Parathyroid adenoma (tissue), 2 donors: ENCODE data around the gene ANKRD6.

Experiments
- H2AFZ ChIP-seq: fragments of 300-600 bp; sonication (generic); one replicate; pipeline ENCODE4 v1.7.0; 2017; ENCODE audit warnings: antibody characterized with exemption, mild to moderate bottlenecking
- H3K27ac ChIP-seq: fragments of 300-600 bp; sonication (generic); one replicate; pipeline ENCODE4 v1.7.0; 2017
- H3K27me3 ChIP-seq: fragments of 300-600 bp; sonication (generic); one replicate; pipeline ENCODE4 v1.7.0; 2017; ENCODE audit warnings: low read length; ENCODE audit not compliant: control insufficient read depth, insufficient read depth
- H3K36me3 ChIP-seq: fragments of 300-600 bp; sonication (generic); one replicate; pipeline ENCODE4 v1.7.0; 2017; ENCODE audit warnings: low read length; ENCODE audit not compliant: control insufficient read depth, insufficient read depth
- H3K4me1 ChIP-seq: fragments of 300-600 bp; sonication (generic); one replicate; pipeline ENCODE4 v1.7.0; 2017; ENCODE audit warnings: control low read depth
- H3K4me2 ChIP-seq: fragments of 300-600 bp; sonication (generic); one replicate; pipeline ENCODE4 v1.7.0; 2017; ENCODE audit warnings: low read length
- H3K4me3 ChIP-seq: fragments of 300-600 bp; sonication (generic); one replicate; pipeline ENCODE4 v1.7.0; 2017; ENCODE audit warnings: low read depth, low read length
- H3K79me2 ChIP-seq: fragments of 300-600 bp; sonication (generic); one replicate; pipeline ENCODE4 v1.7.0; 2017; ENCODE audit warnings: control low read depth
- H3K9ac ChIP-seq: fragments of 300-600 bp; sonication (generic); one replicate; pipeline ENCODE4 v1.7.0; 2017; ENCODE audit warnings: mild to moderate bottlenecking
- H3K9me3 ChIP-seq: fragments of 300-600 bp; sonication (generic); one replicate; pipeline ENCODE4 v1.7.0; 2017; ENCODE audit warnings: low read length; ENCODE audit not compliant: control insufficient read depth
- CTCF ChIP-seq: fragments of 300-600 bp; sonication (generic); IDR thresholded peaks from one replicate; pipeline ENCODE4 v1.7.0; 2017; ENCODE audit warnings: antibody characterized with exemption, mild to moderate bottlenecking
- donor health status: primary hyperparathyroidism.

The ANKRD6 gene

DNA sequence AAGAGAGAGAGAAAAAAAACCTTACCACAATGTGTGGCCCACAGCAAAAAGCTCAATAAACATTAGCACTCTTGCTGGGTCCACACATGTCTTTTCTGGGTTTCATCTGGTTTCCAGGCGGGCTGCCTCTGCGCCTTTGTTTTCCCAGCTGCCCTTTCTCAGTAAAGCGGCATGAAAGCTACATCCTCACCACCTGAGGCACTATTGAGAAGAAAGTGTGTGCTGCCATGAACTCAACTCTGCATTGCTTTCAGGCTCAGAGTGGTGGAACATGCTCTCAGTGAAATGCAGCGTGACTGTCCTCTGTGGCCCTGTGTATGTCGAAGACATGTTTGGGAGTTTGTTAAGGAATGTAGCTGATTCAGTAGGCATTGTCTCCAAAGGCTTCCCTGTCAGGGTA, 103.3 kb downstream of the ANKRD6 start:
- no peak for TF ChIP-seq CTCF
- no peak overlapping the region for H3K9ac ChIP-seq
- no peaks in the 10 kb centered on the region for H3K27me3 ChIP-seq
- no peaks in the 10 kb centered on the region for H3K4me1 ChIP-seq
- no peak overlapping the region for H2AFZ ChIP-seq
- H3K36me3 ChIP-seq = no peaks in the 10 kb centered on the region
- no peaks in the 10 kb centered on the region for H3K79me2 ChIP-seq
- H3K4me2 ChIP-seq = no peak overlapping the region
- H3K4me3 ChIP-seq = no peak overlapping the region
- no peaks in the 10 kb centered on the region for H3K9me3 ChIP-seq
- no peak overlapping the region for H3K27ac ChIP-seq

- H3K36me3 ChIP-seq = no peaks in the 10 kb centered on the region
- no peak overlapping the region for H2AFZ ChIP-seq
- H3K9me3 ChIP-seq = no peaks in the 10 kb centered on the region
- H3K4me2 ChIP-seq = no peak overlapping the region
- H3K4me3 ChIP-seq = no peak overlapping the region
- no peaks in the 10 kb centered on the region for H3K79me2 ChIP-seq
- no peaks in the 10 kb centered on the region for H3K4me1 ChIP-seq
- TF ChIP-seq CTCF = no peak
- no peak overlapping the region for H3K27ac ChIP-seq
- H3K9ac ChIP-seq = no peak overlapping the region
- no peaks in the 10 kb centered on the region for H3K27me3 ChIP-seq
These were observed 106.8 kb downstream of the ANKRD6 start for GRCh38 chr6:89539779-89540178.

- Histone ChIP-seq H3K27ac (no peak overlapping the region), H3K27me3 (no peaks in the 10 kb centered on the region), H3K9ac (no peak overlapping the region), H3K4me1 (no peaks in the 10 kb centered on the region), H3K9me3 (no peaks in the 10 kb centered on the region), H3K79me2 (no peaks in the 10 kb centered on the region), H3K4me2 (no peak overlapping the region), H3K4me3 (no peak overlapping the region), H2AFZ (no peak overlapping the region), H3K36me3 (no peaks in the 10 kb centered on the region)
- TF ChIP-seq CTCF = no peak
These were observed 109.3 kb downstream of the ANKRD6 start for GRCh38 chr6:89542081-89542857.

DNA sequence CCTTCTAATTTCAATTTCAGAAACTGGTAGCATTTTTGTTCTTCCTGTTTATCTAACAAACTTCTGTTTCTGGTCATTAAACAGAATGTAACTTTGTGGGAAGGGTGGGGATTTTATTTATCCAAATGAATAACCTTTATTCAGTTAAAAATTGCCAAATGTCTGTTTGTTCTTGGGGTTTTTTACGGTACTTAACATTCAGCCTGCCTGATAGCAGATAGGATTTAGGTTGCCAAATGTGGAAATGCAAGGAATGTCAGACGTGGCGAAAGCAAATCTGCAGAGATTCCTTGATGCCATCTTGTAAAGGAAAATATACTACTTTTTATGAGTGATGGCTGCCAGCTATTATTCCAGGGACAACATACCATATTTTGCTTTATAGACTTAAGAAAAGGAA, 109.9 kb downstream of the ANKRD6 start:
- H2AFZ ChIP-seq = no peak overlapping the region
- H3K4me2 ChIP-seq = no peak overlapping the region
- H3K9me3 ChIP-seq = no peaks in the 10 kb centered on the region
- TF ChIP-seq CTCF = no peak
- H3K27me3 ChIP-seq = no peaks in the 10 kb centered on the region
- no peaks in the 10 kb centered on the region for H3K79me2 ChIP-seq
- H3K27ac ChIP-seq = no peak overlapping the region
- H3K4me1 ChIP-seq = no peaks in the 10 kb centered on the region
- H3K4me3 ChIP-seq = no peak overlapping the region
- no peaks in the 10 kb centered on the region for H3K36me3 ChIP-seq
- no peak overlapping the region for H3K9ac ChIP-seq

GRCh38 chr6:89547281-89547680, 114.3 kb downstream of the ANKRD6 start:
- TF ChIP-seq CTCF = no peak
- H3K4me1 ChIP-seq = peaks cover 3% of the 10 kb centered on the region
- no peak overlapping the region for H3K9ac ChIP-seq
- no peak overlapping the region for H3K27ac ChIP-seq
- no peak overlapping the region for H3K4me2 ChIP-seq
- no peaks in the 10 kb centered on the region for H3K9me3 ChIP-seq
- no peak overlapping the region for H3K4me3 ChIP-seq
- H3K27me3 ChIP-seq = no peaks in the 10 kb centered on the region
- no peak overlapping the region for H2AFZ ChIP-seq
- H3K36me3 ChIP-seq = no peaks in the 10 kb centered on the region
- H3K79me2 ChIP-seq = no peaks in the 10 kb centered on the region
